ENCODE results near the gene PRKAG2. TPM values are rescaled to one million over a fixed set of nuclear protein-coding genes. Genes with fewer than 3 reads are reported as not detected.
A peak's percentile ranks its signal among the peaks of the same experiment; 100 is the strongest.

PRKAG2 gene
- total and polyA plus RNA-seq, 2 of the 8 experiments (the other 6 are each of a cell fraction or from before 2014, with no cell fraction given) = 7.5 to 18.1 TPM

DNA sequence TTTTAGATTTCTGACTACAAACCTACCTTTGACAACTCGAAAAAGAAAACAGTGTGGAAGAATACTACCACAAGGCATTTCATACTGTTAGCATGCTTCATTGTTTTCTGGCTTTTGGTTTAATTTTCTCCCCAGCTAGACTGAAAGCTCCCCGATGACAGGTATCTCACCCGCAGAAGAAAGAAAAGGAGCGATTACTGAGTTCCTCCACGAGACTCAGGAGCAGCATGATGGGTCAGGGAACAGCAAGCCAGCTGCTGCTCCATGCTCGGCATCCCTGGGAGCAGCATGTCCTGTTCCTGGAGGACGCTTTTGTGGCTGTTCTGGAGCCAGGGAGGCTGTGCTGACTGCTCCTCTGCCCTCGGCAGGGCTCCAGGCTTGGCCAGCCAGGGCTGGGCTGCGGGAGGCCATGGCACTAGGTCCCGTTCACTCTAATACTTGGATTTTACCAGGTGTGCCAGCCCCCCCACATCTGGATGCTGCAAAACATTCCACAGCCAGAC lies 133.4 kb downstream of the PRKAG2 start:
- H3K14ac ChIP-seq (ENCODE audit: insufficient read length) = no peak overlapping the region
- no peaks in the 10 kb centered on the region for H3K23me2 ChIP-seq (ENCODE audit: low read depth, low read length)
- FAIRE-seq (no peak), DNase-seq (ENCODE audit: low read depth in 1 of 2, low spot score in 2 of 2) (no peak)
- POLR2A ChIA-PET (ENCODE audit: partially characterized antibody) = no interaction called here
- WGBS, 2 experiments (ENCODE audit: extremely low coverage in 1 of 2, insufficient coverage in 1 of 2, insufficient read length in 1 of 2, insufficient replicate concordance in 2 of 2, low coverage in 1 of 2, low lambda C conversion rate in 2 of 2, missing lambda C conversion rate in 1 of 2) = 84% methylated on average over 9 of the region's 10 CpGs; no CpG with 5 or more reads in 1 of the 2 experiments
- H2BK15ac ChIP-seq (ENCODE audit: low read length) = no peak overlapping the region
- H2BK12ac ChIP-seq (ENCODE audit: low read depth, low read length) = peak overlapping the region; percentile 52; the same call in 1 of the 2 replicates
- no peak overlapping the region for H3K23ac ChIP-seq (ENCODE audit: insufficient read length)
- H3K4me3 ChIP-seq (ENCODE audit: extremely low read depth in 1 of 4, insufficient read depth in 2 of 4, low read depth in 3 of 4, low read length in 4 of 4) = no peak overlapping the region
- H3K79me1 ChIP-seq (ENCODE audit: low read depth, low read length) = no peaks in the 10 kb centered on the region
- peak overlapping the region; percentile 82; the same call in 1 of the 2 replicates for H2AK5ac ChIP-seq (ENCODE audit: low read depth, low read length)
- peak overlapping the region; percentile 19 for H3K4ac ChIP-seq (replicated peaks; ENCODE audit: insufficient read length, low read depth, low read length)
- no peaks in the 10 kb centered on the region for H3K79me2 ChIP-seq (ENCODE audit: control insufficient read depth in 1 of 2, insufficient read depth in 2 of 2, low read length in 2 of 2)
- H2BK5ac ChIP-seq (ENCODE audit: low read depth, low read length) = 0 out of 2 replicates have a peak overlapping the region, but pooled peaks have one; percentile 2
- H3K18ac ChIP-seq (ENCODE audit: extremely low read depth, low read length) = no peak overlapping the region
- H2AFZ ChIP-seq (ENCODE audit: low read length) = no peak overlapping the region
- no peak overlapping the region for H4K5ac ChIP-seq (ENCODE audit: insufficient read length, low read depth, low read length)
- no peak overlapping the region for H3K27ac ChIP-seq (ENCODE audit: low read depth, low read length)
- H3K4me2 ChIP-seq (ENCODE audit: insufficient read depth in 1 of 2, low read depth in 2 of 2, low read length in 2 of 2) = no peak overlapping the region
- H3K9me3 ChIP-seq (ENCODE audit: insufficient read depth in 2 of 2, low read depth in 1 of 2, low read length in 1 of 2) = peaks cover 4 to 6% of the 10 kb centered on the region in 2 experiments; a peak in 3 of 4 replicates
- H4K8ac ChIP-seq (ENCODE audit: extremely low read depth, insufficient read depth, low read length) = no peak overlapping the region
- H3K56ac ChIP-seq (replicated peaks; ENCODE audit: insufficient read length, low read depth, low read length) = no peak overlapping the region
- H3K36me3 ChIP-seq (ENCODE audit: control insufficient read depth in 2 of 4, insufficient read depth in 4 of 4, low read length in 3 of 4) = no peaks in the 10 kb centered on the region
- H4K20me1 ChIP-seq (replicated peaks in 1 of 2; ENCODE audit: control insufficient read depth in 1 of 2, insufficient read depth in 2 of 2, low read length in 2 of 2) = no peaks in the 10 kb centered on the region
- H4K91ac ChIP-seq (replicated peaks; ENCODE audit: insufficient read length, low read length) = peak overlapping the region; percentile 25
- H3K27me3 ChIP-seq (replicated peaks in 1 of 4; ENCODE audit: control insufficient read depth in 3 of 4, extremely low read depth in 1 of 4, insufficient read depth in 3 of 4, low read length in 3 of 4) = no peaks in the 10 kb centered on the region
- H3K9ac ChIP-seq (replicated peaks in 1 of 4; ENCODE audit: extremely low read depth in 1 of 4, low read depth in 3 of 4, low read length in 3 of 4) = no peak overlapping the region
- no peak overlapping the region for H2BK120ac ChIP-seq (replicated peaks; ENCODE audit: low read depth, low read length)
- peaks cover 6 to 16% (median 10%) of the 10 kb centered on the region in 4 experiments; a peak in 6 of 7 replicates for H3K4me1 ChIP-seq (replicated peaks in 1 of 4; ENCODE audit: control insufficient read depth in 3 of 4, insufficient read depth in 4 of 4, low read length in 3 of 4)
- no peak overlapping the region for H2BK20ac ChIP-seq (ENCODE audit: low read length)
- CTCF ChIA-PET (ENCODE audit: partially characterized antibody) = interaction anchor here (1.3 to 3.4 kb wide), 4 partner anchors 8 to 54 kb away, joined by 4 to 17 read pairs (median 6); no protein-coding TSS in a partner anchor
- TF ChIP-seq ASH2L (IDR thresholded peaks at IDR 0.05; ENCODE audit: low read length) (no peak), CHD2 (IDR thresholded peaks at IDR 0.05; ENCODE audit: low read length) (no peak), CBX5 (IDR thresholded peaks at IDR 0.05; ENCODE audit: low read depth, low read length) (no peak), SIRT6 (IDR thresholded peaks at IDR 0.05; ENCODE audit: low read length) (no peak), EGR1 (IDR thresholded peaks at IDR 0.05; ENCODE audit: borderline replicate concordance, low read depth, low read length) (no peak), BCL11A (IDR thresholded peaks at IDR 0.05; ENCODE audit: low read depth in 2 of 2, low read length in 2 of 2) (no peak), GABPA (IDR thresholded peaks at IDR 0.05; ENCODE audit: borderline replicate concordance, insufficient read depth, low read length) (no peak), CHD1 (IDR thresholded peaks at IDR 0.05; ENCODE audit: low read depth, low read length) (no peak)
- TF ChIP-seq, protein P1, sequence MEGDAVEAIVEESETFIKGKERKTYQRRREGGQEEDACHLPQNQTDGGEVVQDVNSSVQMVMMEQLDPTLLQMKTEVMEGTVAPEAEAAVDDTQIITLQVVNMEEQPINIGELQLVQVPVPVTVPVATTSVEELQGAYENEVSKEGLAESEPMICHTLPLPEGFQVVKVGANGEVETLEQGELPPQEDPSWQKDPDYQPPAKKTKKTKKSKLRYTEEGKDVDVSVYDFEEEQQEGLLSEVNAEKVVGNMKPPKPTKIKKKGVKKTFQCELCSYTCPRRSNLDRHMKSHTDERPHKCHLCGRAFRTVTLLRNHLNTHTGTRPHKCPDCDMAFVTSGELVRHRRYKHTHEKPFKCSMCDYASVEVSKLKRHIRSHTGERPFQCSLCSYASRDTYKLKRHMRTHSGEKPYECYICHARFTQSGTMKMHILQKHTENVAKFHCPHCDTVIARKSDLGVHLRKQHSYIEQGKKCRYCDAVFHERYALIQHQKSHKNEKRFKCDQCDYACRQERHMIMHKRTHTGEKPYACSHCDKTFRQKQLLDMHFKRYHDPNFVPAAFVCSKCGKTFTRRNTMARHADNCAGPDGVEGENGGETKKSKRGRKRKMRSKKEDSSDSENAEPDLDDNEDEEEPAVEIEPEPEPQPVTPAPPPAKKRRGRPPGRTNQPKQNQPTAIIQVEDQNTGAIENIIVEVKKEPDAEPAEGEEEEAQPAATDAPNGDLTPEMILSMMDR (IDR thresholded peaks at IDR 0.05; ENCODE audit: control extremely low read depth in 1 of 3, insufficient read depth in 1 of 3, low read depth in 1 of 3, low read length in 3 of 3) = no peak
- TF ChIP-seq, protein P2, sequence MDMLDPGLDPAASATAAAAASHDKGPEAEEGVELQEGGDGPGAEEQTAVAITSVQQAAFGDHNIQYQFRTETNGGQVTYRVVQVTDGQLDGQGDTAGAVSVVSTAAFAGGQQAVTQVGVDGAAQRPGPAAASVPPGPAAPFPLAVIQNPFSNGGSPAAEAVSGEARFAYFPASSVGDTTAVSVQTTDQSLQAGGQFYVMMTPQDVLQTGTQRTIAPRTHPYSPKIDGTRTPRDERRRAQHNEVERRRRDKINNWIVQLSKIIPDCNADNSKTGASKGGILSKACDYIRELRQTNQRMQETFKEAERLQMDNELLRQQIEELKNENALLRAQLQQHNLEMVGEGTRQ (IDR thresholded peaks at IDR 0.05; ENCODE audit: low read length) = no peak

Data from H1 (cell line).